ENCODE data around the gene IL2RA. TPM values are rescaled to one million over a fixed set of nuclear protein-coding genes. Genes with fewer than 3 reads are reported as not detected.

IL2RA gene
- total RNA-seq, 1 experiment from 2014 or later = not detected

- Histone ChIP-seq H3K9ac (ENCODE audit: low read length) (peak overlapping the region; percentile 64), H3F3A (ENCODE audit: low read length, unreplicated experiment) (no peaks in the 10 kb centered on the region), H3K9me3 (ENCODE audit: low read length) (no peaks in the 10 kb centered on the region), H3K79me2 (ENCODE audit: low read length) (peaks cover 17% of the 10 kb centered on the region), H3K36me3 (ENCODE audit: low read depth, low read length) (no peaks in the 10 kb centered on the region), H3K9me2 (replicated peaks; ENCODE audit: low read length) (no peaks in the 10 kb centered on the region), H3K27me3 (ENCODE audit: low read length) (no peaks in the 10 kb centered on the region), H3K27ac (ENCODE audit: low read length) (peak overlapping the region; percentile 37), H4K20me1 (ENCODE audit: low read length) (no peaks in the 10 kb centered on the region), H2AFZ (ENCODE audit: low read length) (peak overlapping the region; percentile 73), H3K4me1 (ENCODE audit: insufficient read depth, low read length) (no peaks in the 10 kb centered on the region), H3K4me2 (ENCODE audit: low read length) (peak overlapping the region; percentile 82), H3K4me3 (ENCODE audit: low read length) (peak overlapping the region; percentile 75)
- intact Hi-C loops (cut with micrococcal nuclease) = no loop called here
- ATAC-seq (peak; percentile 44), DNase-seq (peak; percentile 30)
- ChIA-PET CTCF (no interaction called here), POLR2A (ENCODE audit: unreplicated experiment) (no interaction called here)
- TF ChIP-seq EZH2phosphoT487 (IDR thresholded peaks at IDR 0.05; ENCODE audit: borderline replicate concordance, low read length) (no peak), EZH2 (IDR thresholded peaks at IDR 0.05; ENCODE audit: low read length, unreplicated experiment) (no peak)
- TF ChIP-seq, protein P1, sequence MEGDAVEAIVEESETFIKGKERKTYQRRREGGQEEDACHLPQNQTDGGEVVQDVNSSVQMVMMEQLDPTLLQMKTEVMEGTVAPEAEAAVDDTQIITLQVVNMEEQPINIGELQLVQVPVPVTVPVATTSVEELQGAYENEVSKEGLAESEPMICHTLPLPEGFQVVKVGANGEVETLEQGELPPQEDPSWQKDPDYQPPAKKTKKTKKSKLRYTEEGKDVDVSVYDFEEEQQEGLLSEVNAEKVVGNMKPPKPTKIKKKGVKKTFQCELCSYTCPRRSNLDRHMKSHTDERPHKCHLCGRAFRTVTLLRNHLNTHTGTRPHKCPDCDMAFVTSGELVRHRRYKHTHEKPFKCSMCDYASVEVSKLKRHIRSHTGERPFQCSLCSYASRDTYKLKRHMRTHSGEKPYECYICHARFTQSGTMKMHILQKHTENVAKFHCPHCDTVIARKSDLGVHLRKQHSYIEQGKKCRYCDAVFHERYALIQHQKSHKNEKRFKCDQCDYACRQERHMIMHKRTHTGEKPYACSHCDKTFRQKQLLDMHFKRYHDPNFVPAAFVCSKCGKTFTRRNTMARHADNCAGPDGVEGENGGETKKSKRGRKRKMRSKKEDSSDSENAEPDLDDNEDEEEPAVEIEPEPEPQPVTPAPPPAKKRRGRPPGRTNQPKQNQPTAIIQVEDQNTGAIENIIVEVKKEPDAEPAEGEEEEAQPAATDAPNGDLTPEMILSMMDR (conservative IDR thresholded peaks at IDR 0.05; ENCODE audit: low read depth, low read length) = no peak
- TSS peak; percentile 26 for BruUV-seq (replicated peaks)
Observed at GRCh38 chr10:5976512-5977470, 85.4 kb downstream of the IL2RA start.

DNA sequence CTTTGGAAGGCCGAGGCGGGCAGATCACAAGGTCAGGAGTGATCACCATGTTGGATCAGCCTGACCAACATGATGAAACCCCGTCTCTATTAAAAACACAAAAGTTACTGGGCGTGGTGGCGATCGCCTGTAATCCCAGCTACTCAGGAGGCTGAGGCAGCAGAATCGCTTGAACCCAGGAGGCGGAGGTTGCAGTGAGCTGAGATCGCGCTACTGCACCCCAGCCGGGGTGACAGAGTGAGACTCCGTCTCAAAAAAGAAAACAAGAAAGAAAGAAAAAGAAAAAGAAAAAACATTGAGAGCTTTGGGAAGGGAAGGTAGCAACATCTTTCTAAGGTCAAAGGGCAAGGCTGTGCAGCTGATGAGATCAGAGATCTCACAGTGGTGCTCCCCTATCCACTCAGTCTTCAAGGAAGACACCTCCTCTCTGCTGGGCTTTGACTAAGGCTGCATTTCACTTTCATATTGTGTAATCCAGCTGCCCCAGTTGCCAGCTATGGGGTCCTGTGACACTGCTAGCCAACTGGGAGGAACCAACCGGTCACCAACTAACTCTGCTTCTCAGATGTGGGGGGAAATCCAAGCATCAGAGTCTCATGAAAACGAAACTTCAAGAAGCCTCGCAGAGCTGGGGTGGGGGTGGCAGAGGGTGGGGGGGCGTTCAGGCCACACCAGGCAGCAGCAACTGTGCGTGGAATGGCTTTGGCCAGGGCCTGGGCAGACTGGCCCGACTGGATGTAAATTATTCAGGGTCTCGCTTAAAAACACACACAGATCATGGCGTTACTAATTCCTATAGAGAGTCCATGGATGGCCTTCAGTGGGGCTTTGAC lies 86.3 kb downstream of the IL2RA start:
- BruUV-seq (replicated peaks) = no TSS peak
- ChIA-PET CTCF (no interaction called here), POLR2A (ENCODE audit: unreplicated experiment) (interaction anchor here (0.5 kb wide), 1 partner anchor 17 kb away, joined by 4 read pairs; no protein-coding TSS in a partner anchor)
- Histone ChIP-seq H3K27ac (ENCODE audit: low read length) (no peak overlapping the region), H3K4me2 (ENCODE audit: low read length) (peak overlapping the region; percentile 82), H3K4me1 (ENCODE audit: insufficient read depth, low read length) (no peaks in the 10 kb centered on the region), H3K9me2 (replicated peaks; ENCODE audit: low read length) (no peaks in the 10 kb centered on the region), H3K4me3 (ENCODE audit: low read length) (peak overlapping the region; percentile 75), H2AFZ (ENCODE audit: low read length) (no peak overlapping the region; the same call in 1 of the 2 replicates), H3K9ac (ENCODE audit: low read length) (no peak overlapping the region), H3K36me3 (ENCODE audit: low read depth, low read length) (no peaks in the 10 kb centered on the region), H3F3A (ENCODE audit: low read length, unreplicated experiment) (no peaks in the 10 kb centered on the region), H4K20me1 (ENCODE audit: low read length) (no peaks in the 10 kb centered on the region), H3K9me3 (ENCODE audit: low read length) (no peaks in the 10 kb centered on the region), H3K27me3 (ENCODE audit: low read length) (no peaks in the 10 kb centered on the region), H3K79me2 (ENCODE audit: low read length) (peaks cover 17% of the 10 kb centered on the region)
- ATAC-seq (no peak), DNase-seq (no peak)
- TF ChIP-seq, protein P1 (conservative IDR thresholded peaks at IDR 0.05; ENCODE audit: low read depth, low read length) = no peak
- TF ChIP-seq EZH2 (IDR thresholded peaks at IDR 0.05; ENCODE audit: low read length, unreplicated experiment) (no peak), EZH2phosphoT487 (IDR thresholded peaks at IDR 0.05; ENCODE audit: borderline replicate concordance, low read length) (no peak)
- intact Hi-C loops (cut with micrococcal nuclease) = no loop called here

All from PC-3 (cell line).